Non-pigmented ciliary epithelial cell (primary cell): ENCODE results near the gene TTLL9.

Experiments
- DNase-seq: peaks from one replicate; pipeline ENCODE4 v3.0.0-alpha.2; 2010; ENCODE audit warnings: low read depth

Gene TTLL9

DNA sequence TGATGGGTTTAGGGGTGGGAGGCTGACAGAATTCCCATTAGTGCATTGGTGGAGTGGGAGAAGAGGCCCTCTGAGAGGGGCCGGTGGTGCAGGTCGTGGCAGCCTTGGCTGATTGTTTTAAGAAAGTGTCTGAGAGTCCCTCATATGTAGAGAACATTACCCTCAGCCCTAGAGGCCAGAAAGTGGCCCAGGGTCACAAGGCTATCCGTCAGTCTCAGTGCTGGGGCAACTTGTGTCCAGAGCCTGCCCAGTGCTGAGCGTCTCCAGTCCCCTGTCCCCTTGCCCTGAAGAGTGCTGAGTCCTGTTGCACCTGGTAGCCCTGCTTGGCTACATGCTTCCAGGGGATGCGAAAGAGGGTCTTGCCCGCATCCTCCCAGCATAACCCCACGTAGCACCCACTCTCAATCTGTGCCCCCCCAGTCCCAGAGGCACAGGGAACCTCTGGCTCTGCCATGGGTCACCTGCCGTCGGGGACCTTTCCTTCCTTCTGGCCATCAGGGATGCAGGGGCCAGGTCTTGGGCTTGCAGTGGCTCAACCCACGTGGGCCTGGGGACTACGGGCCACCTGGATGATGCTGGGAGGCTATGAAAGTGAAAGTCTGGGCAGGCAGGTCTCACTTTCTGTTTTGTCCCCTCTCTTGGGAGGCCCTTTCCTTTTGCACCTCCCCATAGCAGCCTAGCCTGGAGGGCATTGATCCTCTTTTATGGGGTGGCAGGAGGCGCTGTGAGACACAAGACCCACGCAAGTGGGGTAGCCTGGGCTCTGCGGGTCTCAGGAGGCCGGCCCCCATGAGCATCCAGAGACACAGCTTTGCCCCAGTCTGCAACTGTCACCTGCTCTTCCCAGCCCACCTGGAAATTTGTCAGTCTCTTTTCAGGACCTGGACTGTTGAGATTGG, 12.3 kb upstream of the TTLL9 start:
- DNase-seq: no peak

DNA sequence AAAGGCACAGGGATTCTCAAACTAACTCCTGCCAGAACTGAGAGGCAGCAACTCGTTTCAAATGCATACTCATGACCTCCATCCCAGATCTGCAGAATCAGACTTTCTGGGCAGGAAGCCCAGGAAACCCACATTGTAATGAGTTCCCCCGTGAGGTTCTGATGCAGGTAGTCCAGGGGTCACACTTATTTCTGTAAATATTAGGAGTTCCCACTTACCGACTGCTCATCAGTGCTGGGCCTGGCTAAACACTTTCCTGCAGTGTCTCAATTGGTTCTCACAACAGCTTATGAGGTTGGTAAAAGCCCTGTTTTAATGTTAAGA, 11.7 kb upstream of the TTLL9 start:
- no peak for DNase-seq

- DNase-seq: no peak
Observed at GRCh38 chr20:31859266-31859997, 11.0 kb upstream of the TTLL9 start.

- no peak for DNase-seq
Observed at GRCh38 chr20:31859998-31860380, 10.4 kb upstream of the TTLL9 start.

DNA sequence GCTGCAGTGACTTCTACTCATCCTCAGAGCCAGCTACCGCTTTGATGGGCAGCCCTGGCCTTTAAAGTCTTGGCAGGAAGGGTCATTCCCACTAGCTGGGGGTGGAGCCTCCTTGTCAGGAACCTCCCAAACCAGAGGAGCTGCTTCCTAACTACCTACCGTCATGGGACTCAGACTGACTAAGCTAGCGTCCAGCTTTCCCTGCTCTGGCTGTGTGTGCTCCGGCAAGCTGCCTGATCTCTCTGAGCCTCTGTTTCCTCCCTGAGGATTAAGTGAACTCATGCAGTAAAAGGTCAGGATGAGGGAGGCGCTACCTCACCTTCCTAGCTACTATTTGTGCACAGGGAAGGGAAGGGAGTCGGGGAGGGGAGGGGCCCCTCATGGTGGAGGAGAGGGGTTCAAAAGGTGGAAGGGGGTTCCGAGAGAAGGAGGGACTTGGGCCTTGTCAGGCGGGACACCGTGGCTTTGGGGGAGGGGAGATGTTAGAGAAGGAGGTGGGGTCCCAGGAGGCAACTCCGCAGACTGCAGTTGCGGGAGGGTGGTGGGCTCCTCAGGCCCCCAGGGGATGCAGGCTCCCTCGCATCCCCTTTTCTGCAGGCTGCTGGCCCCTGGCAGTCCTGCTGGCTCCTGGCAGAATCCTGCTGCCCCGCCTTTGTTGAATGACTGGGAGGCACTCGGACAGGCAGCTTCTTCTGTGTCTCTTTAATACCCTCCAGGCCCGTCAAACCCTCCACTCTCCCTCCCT, 9.9 kb upstream of the TTLL9 start:
- no peak for DNase-seq

DNA sequence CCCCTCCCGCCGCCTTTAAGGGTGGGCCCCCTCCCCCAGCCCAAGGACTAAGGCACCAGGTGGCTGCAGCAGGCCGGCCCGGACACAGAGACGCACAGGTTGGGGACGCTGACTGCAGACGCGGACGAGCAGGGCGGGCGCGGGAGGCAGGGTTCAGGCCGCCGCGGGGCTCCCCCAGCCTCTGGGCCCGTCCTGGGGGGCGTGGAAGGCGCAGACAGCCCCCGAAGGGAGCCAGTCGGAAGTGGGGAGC, 9.4 kb upstream of the TTLL9 start:
- DNase-seq: no peak

DNA sequence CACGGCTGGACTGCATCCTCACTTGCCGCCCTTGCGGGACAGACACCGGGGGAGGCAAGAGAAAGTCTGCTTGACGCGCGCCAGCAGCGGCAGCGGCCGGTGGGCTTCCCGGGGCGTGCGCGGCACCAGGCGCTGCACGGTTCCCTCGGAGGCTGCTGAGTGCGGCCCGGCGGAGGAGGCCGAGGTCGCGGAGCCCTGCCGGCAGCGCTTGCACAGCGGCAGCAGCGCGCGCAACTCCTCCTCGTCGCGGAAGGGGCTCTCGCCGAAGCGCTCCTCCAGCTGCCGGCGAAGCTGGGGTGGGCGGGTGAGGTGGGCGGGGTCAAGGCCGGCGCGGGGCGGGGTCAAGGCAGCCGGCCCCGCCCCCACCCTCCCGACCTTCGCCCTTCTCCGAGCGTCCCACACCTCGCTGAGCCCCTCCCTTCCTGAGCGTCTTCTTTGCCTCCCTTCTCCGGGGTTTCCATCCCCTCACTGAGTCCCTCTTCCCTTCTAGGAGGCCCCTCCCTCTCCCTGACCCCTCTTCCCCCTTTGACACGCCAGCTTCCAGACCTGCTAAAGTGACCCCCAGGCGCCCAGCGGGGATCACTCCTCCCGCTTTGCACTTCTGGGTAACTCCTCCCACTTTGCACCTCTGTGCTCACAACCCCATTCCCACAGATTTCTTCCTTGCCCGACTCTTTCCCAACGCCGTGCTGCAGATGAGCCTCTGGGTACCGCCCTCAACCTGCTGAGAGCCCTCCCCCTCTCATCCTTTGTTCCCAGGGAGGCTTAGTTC, 8.9 kb upstream of the TTLL9 start:
- DNase-seq: no peak

- DNase-seq: no peak
Observed at GRCh38 chr20:31862157-31862470, 8.3 kb upstream of the TTLL9 start.

GRCh38 chr20:31862506-31862905, 7.9 kb upstream of the TTLL9 start:
- DNase-seq: no peak

GRCh38 chr20:31863296-31864085, 6.9 kb upstream of the TTLL9 start:
- DNase-seq: no peak

- DNase-seq: no peak
Observed at GRCh38 chr20:31864521-31865400, 5.7 kb upstream of the TTLL9 start.

DNA sequence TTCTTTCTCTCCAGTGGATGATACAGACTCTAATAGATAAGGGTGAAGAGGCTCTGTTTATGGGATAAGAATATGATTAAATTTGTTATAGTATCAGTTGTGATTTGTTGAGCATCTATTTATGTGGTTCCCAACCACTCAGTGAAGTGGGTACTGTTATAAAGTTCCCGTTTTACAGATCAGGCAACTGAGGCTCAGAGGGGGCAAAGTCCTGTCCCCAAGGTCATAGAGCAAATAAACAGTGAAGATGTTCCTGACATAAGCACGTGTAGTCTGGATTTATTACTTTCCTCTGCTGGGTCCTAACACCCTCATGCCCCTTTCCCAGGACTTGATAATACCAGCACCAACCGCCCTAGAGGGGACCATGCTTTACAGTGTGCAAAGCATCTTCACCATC, 4.2 kb upstream of the TTLL9 start:
- no peak for DNase-seq

DNA sequence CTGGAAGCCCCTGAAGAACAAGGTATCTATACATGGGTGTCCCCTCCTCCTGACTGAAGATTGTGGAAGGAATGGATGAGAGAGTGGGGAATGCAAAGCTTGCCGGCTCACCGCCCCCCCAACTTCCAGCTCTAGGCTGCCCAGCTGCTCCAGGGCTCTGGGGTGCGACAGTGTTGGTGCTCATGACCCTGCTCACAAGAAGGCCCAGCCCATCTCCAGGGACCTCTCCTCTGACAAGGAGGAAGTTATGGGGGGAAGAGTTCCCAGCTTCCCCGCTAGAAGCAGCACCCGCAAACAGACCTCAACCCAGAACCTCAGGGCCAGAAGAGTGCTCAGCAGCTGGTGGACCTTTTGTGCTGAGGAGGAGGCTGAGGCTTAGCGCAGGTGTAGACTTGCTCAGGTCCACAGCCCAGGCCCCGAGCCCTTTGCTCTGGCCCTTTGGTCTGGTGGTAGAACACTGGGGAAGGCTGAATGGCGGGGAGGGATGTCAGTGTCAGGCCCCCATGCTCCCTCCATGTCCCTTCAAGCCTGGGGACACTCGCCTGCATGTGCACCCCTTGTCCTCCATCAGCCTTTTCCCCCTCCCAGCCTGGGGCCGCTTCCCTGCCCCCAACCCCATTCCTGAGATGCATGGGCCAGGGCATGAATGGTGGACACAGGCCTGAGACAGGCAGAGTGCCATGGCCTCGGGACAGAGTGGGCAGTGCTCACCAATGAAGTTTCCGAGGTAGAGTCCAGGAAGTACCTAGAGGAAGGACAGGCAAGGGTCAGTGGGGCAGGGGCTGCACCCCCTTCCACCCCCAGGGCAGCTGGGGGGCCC, 1.4 kb upstream of the TTLL9 start:
- no peak for DNase-seq

- no peak for DNase-seq
Observed at GRCh38 chr20:31869673-31869941, 827 bp upstream of the TTLL9 start.

DNA sequence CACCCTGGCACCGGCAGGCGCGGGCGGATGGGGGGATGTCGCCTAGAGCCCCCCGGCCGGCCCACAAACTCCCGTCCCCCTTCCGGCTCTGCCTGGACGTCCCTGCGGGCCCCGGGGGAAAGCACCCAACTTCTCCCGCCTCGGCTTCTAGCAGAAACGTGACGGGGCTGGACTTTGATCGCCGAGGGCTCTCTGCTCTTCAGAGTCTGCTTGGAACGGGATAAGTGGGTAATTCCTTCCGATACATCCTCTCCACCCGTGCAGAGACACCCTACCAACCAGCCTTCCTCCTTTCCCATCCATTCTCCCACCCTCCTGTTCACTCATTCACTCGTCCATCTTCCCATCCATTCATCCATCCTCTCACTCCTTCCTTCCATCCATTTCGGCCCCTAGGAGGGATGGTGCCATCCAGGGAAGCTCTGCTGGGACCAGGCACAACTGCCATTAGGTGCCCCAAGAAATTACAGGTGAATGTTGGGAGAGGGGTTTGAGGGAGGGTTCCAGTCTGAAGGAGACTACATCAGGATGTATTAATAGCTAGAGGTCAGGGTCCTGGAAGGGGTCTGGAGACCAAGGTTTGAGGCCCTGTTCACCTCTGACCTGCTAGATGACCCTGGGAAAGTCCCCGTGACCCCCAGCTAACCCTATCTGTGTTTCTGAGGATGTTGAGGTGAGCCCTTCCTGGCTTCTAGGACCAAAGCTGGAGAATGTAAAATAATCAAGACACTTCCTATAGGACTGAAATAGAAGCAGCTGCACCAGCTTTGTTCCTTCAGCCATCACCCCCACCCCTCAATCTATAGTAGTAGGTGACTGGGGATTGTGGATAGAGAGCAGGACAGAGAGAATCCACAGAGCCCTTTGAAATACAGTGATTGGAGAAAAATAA, 538 bp downstream of the TTLL9 start:
- DNase-seq: no peak

GRCh38 chr20:31871618-31871954, 1.2 kb downstream of the TTLL9 start:
- no peak for DNase-seq

DNA sequence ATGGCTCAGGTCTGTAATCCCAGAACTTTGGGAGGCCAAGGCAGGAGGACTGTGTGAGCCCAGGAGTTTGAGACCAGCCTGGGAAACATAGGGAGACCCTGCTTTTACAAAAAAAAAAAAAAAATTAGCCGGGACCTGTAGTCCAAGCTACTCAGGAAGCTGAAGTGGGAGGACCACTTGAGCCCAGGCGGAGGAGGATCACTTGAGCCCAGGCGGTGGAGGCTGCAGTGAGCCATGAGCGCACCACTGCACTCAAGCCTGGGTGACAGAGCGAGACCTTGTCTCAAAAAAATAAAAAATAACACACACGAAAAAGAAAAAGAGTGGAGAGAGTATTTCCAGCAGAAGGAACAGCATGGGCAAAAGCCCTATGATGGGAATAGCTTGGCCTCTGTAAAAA, 2.0 kb downstream of the TTLL9 start:
- DNase-seq: no peak

DNA sequence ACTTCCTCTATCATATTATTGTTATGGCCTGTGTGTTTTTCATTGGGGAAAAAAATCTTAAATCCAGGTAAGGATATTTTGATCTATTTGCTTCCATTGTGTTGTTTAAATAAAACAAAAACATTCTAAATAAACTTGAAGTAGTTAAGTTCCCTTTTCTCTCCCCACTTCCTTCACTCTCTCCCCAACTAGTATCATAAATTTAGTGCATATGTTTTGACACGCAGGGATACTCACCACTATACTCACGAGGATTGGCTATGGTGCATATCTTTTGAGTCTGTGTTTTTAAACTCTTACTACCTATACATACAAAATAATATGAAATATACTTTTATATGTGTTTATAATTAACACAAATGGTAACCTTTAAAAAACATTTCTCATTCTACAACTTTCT, 5.2 kb downstream of the TTLL9 start:
- no peak for DNase-seq

- DNase-seq: no peak
Observed at GRCh38 chr20:31877684-31878083, 7.2 kb downstream of the TTLL9 start.
